GM19023 (cell line): ENCODE measurements around the gene PPP3R1.

ENCODE experiments used
- ATAC-seq: cut with Tn5 transposase; IDR thresholded peaks from one replicate; pipeline ENCODE4 v1.9.1; 2021; ENCODE audit warnings: mild to moderate bottlenecking, moderate library complexity; ENCODE audit not compliant: unreplicated experiment

PPP3R1 gene

DNA sequence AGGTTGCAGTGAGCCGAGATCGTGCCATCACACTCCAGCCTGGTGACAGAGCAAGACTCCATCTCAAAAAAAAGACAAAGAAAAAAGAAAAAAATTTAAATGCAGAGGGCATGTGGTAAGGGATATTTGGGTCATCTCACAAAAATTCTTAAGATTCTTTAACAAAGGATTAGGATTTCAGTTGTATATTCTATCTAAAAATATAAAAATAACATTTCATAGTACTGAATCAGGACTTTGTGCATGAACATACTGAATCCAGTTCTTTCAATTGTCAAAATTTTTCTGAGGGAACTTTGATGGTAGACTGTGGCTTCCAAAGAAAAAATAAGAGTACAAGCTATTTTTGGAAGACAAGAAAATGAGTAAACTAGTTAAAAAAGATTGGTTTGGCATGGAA, 6.5 kb upstream of the PPP3R1 start:
- ATAC-seq = no peak

DNA sequence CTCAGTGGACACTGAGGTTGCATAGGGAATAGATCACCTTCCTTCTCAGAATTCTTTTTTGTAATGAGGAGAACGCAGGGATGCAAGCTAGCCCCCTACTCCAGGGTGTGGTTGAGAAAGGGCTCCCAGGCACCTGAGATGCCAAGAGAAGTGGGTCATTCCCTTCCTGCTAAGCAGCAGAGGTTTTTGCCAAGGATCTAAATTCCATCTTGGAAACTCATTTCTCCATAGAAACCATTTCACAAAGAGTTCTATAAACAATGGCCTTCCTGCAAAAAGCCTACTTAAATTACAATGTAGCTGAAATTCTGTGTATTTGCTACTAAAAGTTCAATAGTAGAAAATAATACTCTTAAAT, 3.7 kb upstream of the PPP3R1 start:
- ATAC-seq = no peak

- ATAC-seq = no peak
Observed at GRCh38 chr2:68253219-68254068, 1.1 kb upstream of the PPP3R1 start.

DNA sequence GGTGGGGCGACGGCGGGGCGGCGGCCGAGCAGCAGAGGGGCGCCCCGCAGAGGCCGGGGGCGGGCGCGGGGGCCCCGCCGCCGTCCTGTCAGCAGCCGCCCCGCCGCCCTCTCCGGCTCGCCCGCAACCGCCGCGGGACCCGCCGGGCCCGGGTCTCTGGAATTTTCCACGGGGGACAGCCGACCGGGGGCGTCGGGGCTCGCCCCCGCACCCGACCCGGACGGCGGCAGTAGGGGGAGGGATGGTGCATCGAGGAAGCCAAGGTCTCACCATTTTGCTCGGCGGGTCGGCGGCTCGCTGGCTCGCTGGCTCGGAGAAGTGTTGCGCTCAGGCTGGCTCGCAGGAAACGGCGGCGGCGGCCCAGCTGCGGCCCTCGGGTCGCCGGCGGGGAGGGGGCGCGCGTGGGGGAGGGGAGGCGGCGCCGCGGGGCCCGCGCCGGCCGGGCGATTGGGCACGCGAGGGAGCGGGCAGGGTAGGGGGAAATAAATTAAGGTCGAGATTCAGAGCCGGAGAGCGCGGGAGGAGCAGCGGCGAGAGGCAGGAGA, 405 bp downstream of the PPP3R1 start:
- ATAC-seq = peak; percentile 12

GRCh38 chr2:68251187-68251854, 1.0 kb downstream of the PPP3R1 start:
- peak; percentile 47 for ATAC-seq

DNA sequence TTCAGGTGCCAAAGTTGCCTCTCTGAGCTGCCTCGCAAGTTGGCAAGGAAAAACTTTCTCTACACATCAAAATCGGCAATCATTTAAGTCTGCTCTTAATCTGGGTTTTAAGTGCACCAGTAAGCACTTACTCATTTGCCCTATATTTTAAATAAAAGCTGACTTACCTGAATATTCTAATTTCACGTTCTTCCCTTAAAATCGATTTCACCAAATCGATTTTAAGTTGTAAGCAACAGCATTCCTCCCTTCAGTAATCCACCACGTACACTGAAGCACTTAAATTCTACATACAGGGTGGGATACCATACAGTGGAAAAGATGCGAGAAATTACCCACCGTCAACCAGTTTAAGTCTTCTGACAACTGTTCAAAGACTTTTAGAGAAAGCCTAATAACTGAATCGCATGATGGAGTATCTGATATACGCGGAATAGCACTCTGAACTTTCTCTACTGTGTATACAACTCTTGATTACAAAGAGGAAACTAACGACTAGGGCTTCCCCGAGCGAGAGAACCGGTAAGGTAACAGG, 1.6 kb downstream of the PPP3R1 start:
- ATAC-seq = no peak

GRCh38 chr2:68250196-68250595, 2.1 kb downstream of the PPP3R1 start:
- no peak for ATAC-seq

GRCh38 chr2:68248806-68249205, 3.5 kb downstream of the PPP3R1 start:
- no peak for ATAC-seq

DNA sequence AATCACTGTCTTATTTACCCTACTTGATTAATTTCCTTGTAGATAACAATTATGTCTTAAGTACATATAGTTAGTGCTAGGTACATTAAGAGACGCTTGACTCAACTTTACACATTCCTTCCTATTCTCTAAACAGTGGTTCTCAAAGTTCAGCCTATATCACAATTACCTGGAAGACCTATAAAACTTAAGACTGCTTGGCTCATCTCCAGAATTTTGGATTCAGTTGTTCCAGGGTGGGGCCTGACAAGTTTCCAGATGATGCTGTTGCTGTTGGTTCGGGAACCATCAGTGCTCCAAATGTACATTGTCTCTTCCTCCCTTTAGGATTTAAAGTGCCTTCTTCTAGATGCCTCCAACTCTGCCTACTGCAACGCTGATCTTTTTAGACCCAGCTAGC, 4.0 kb downstream of the PPP3R1 start:
- no peak for ATAC-seq

GRCh38 chr2:68246396-68246795, 5.9 kb downstream of the PPP3R1 start:
- ATAC-seq = no peak

DNA sequence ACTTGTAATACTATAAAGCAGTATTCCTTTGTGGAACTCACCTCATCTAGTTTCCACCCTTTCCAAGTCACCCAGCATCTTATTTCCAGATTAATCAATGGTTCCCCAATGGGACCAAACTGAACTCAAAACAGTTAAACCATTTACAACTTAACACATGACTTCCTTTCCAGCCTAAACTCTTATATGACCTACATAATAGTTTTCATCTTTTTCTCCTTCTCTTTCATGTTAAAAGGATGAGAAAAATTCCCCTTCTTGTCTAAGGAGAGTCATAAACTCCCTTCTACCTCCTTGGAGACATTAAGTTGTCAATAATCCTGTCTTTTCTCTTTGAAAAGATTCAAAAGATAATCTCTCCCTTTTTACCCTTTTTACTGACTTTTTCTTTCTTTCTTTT, 6.7 kb downstream of the PPP3R1 start:
- ATAC-seq = no peak

DNA sequence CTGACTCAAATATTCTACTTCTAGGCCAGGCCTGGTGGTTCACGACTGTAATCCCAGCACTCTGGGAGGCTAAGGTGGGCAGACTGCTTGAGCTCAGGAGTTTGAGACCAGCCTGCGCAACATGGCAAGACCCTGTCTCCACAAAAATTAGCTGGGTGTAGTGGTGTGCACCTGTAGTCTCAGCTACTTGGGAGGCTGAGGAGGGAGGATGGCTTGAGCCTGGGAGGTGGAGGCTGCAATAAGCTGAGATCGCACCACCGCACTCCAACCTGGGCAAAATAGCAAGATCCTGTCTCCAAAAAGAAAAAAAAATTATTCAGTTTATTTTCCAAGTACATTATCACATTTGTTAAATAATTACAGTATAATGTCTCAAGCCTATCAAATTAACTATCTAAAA, 7.3 kb downstream of the PPP3R1 start:
- no peak for ATAC-seq

- ATAC-seq = no peak
Observed at GRCh38 chr2:68244456-68244855, 7.9 kb downstream of the PPP3R1 start.

- no peak for ATAC-seq
Observed at GRCh38 chr2:68241732-68242131, 10.6 kb downstream of the PPP3R1 start.

DNA sequence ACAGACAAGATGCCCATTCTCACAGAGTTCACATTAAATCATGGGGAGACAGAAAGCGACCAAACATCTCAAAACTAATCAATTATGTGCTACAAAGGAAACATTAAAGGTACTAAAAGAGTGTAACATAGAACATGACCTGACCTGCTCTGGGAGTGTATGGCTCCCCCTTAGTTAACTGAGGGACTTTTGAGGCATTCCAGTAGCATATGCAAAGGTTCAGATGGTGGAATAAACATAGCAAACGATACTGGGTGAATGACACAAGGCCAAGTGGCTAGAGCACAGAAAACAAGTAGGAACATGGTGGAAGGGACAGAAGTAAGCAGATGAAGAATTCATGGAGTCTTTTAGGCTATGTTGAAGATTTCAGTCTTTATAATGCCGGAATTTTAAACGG, 11.9 kb downstream of the PPP3R1 start:
- ATAC-seq = no peak

DNA sequence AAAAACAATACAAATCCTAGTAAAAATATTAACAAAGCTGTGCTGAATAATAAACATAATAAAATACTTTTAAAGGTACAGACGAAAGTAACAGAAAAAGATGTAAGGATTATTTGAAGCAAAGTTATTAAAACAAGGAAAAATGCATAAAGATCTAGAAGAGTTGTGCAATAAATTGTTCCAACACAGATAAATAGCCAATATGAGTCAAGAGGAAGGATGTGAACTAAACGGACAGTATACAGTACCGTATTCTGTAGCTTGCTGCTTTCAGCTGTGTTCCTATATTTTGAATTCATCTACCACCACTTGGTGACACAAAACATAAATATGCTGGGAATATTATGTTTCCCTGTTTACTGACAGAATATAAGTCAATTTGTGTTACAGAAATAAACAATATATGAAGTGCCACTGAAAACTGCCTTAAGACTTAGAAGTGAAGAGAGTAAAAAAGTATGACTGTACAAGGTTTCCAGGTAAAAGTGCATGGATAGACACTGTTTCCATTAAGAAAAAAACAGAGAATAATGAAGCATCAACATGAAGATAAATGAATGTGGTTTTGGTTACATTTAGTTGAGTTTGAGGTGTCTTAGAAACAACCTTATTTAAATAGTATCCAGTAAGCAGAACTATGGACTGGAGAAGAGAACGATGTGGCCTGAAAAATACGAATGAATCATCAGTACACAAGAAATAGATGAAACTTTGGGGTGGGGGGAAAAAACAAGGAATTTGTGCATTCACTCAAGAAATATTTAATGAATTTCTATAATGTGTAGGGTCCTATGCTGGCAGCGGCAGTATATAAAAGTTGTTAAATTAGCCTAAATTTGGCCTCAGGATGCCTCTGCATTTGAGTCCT, 13.1 kb downstream of the PPP3R1 start:
- no peak for ATAC-seq

DNA sequence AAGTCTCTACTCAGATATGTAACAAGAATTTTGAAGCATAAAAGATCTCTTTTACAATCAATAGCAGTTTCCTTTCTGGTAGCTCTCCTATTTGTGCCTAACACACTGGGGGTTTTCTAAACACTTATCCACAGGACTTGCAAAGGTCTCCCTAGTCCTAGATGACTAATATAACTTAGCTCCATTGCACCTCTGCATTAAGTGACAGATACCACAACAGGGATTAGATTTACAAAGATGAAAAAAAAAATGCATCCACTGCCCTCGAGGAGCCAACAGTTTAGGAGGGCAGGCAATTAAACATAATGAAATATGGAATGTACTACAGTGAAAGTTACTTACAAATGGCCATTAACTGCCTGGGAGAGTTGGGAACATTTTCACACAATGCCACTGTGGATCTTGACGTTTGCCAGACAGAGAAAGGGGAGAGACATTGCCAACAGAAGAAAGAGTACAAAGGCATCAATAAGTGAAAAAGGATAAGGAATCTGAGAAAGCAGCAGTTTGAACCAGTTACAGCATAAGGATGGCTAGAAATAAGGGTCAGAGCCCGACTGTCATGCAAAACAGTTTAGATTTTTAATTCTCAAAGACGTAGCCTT, 14.3 kb downstream of the PPP3R1 start:
- no peak for ATAC-seq

- no peak for ATAC-seq
Observed at GRCh38 chr2:68237404-68237803, 14.9 kb downstream of the PPP3R1 start.

DNA sequence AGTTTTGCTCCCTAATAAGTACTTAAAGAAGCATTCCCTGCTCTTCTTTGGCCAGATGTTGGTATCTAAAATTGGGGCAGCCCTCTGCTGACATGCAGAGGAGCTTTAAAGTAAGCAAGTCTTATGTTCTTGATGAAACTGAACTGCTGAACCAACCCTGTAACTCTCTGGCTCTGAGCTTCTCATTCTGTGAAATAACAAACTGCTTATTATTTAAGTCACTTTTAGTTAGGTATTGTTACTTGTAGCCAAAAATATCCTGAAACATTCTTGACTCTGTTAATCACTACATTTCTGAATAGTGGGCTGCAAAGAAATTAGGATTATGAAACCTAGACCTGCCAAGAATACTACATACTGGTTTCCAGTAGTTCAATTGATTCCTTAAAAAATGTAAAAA, 15.5 kb downstream of the PPP3R1 start:
- no peak for ATAC-seq

DNA sequence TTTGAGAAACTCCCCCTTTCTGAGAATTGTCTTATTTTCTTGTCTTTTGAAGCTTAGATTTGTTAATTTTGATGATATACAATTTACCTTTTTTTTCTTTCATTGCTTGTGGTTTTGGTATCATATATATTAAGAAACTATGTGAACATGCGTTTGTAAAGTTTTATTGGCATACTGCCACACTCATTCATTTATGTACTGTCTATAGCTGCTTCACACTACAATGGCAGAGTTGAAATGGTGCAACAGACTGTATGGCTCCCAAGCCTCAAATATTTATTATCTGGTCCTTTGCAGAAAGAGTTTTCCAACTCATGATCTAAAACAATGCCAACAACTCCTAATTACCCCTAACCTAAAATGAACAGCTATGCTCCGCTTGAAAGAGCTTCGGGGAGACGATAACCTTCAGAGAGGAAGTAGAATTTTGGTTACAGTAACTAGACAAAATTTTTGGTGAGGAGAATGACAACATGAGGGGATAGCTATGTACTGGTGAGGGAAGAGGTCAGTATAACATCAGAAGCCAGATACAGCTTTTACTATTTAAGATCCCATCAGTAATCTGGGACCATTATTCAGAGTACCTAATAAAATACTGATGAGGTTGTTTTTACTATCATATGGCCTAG, 16.1 kb downstream of the PPP3R1 start:
- no peak for ATAC-seq
